Measurements from ENCODE around the gene GCNT2.
"Not testable (repeated sequence)": the region's sequence is repeated elsewhere in the genome, so short reads cannot be mapped to it uniquely, and the experiment has no call there.

GCNT2 gene

GRCh38 chr6:10662207-10662606 is 141.1 kb downstream of the GCNT2 start:
- no peak for DNase-seq (ENCODE audit: low read depth)

GRCh38 chr6:10662742-10663141 is 141.6 kb downstream of the GCNT2 start:
- DNase-seq (ENCODE audit: low read depth), result no peak

GRCh38 chr6:10665595-10665994 is 144.4 kb downstream of the GCNT2 start:
- DNase-seq (ENCODE audit: low read depth), result not testable (repeated sequence)

- no peak for DNase-seq (ENCODE audit: low read depth)
These were observed 147.2 kb downstream of the GCNT2 start for GRCh38 chr6:10668126-10668917.

GRCh38 chr6:10676403-10676802 is 155.3 kb downstream of the GCNT2 start:
- no peak for DNase-seq (ENCODE audit: low read depth)

- no peak for DNase-seq (ENCODE audit: low read depth)
These were observed 157.3 kb downstream of the GCNT2 start for GRCh38 chr6:10678456-10678855.
